Left lung (tissue), 10 donors: ENCODE measurements around the gene ELOVL2. TPM values are rescaled to one million over a fixed set of nuclear protein-coding genes. Genes with fewer than 3 reads are reported as not detected.
A peak's percentile ranks its signal among the peaks of the same experiment; 100 is the strongest.
"Not testable (repeated sequence)": the region's sequence is repeated elsewhere in the genome, so short reads cannot be mapped to it uniquely, and the experiment has no call there.

Experiments
- ATAC-seq: fragments of 200-7000 bp; cut with Tn5 transposase; one replicate; pipeline ENCODE4 v1.9.1; 2020; ENCODE audit warnings: moderate library complexity
- DNase-seq, 4 donors: peaks; one replicate each; pipeline ENCODE4 v3.0.0-alpha.2; 2013 to 2020
- H3K27ac ChIP-seq, 2 donors: fragments of 200-600 bp; sonication (generic) in 1 of 2; one replicate each; pipeline versions ENCODE4 v1.5.0 to v1.8.0; 2020 to 2021
- H3K27me3 ChIP-seq, 2 donors: fragments of 200-600 bp; sonication (generic) in 1 of 2; one replicate each; pipeline versions ENCODE4 v1.5.0 to v1.8.0; 2020 to 2021
- H3K36me3 ChIP-seq, 2 donors: fragments of 200-600 bp; sonication (generic) in 1 of 2; one replicate each; pipeline versions ENCODE4 v1.5.0 to v1.8.0; 2020 to 2021
- H3K4me1 ChIP-seq, 2 donors: fragments of 200-600 bp; one replicate each; pipeline ENCODE4 v1.8.0; 2021
- H3K4me3 ChIP-seq, 2 donors: fragments of 200-600 bp; sonication (generic) in 1 of 2; one replicate each; pipeline versions ENCODE4 v1.5.0 to v1.8.0; 2020 to 2021; ENCODE audit warnings: mild to moderate bottlenecking in 1 of 2
- H3K9me3 ChIP-seq, 2 donors: fragments of 200-600 bp; sonication (generic) in 1 of 2; one replicate each; pipeline versions ENCODE4 v1.5.0 to v1.8.0; 2020 to 2021
- intact Hi-C, 2 donors: fragments of 100-400 bp; cut with DNase I; formaldehyde crosslinking; loops; one replicate each; pipeline versions ENCODE4 v1.11.2 to v1.14.2; 2022
- polyA plus RNA-seq, 6 donors: library from polyadenylated mRNA; unstranded; fragments of 120-200 nt; gene quantifications; one replicate each; pipeline ENCODE4 v1.2.1, GENCODE V29; 2013; ENCODE audit not compliant: insufficient read length in 6 of 6
- total RNA-seq, 2 donors: library from RNA; stranded (reverse); fragmentation: NEBNext Ultra II Directional; extraction: Animal tissue kit (Norgen Biotek cat#: 25700); gene quantifications; one replicate each; pipeline ENCODE4 v1.2.1, GENCODE V29; 2021
- TF ChIP-seq, protein P1 (sequence below), 2 donors: fragments of 200-600 bp; sonication (generic) in 1 of 2; IDR thresholded peaks; one replicate each; pipeline versions ENCODE4 v1.5.0 to v1.8.0; 2021; ENCODE audit warnings: antibody characterized with exemption in 2 of 2
- donor health status: DM: no; HTN: yes; CAD: no.
- donor health status: DM: no; HTN: no; CAD: no.

ELOVL2 gene
- total and polyA plus RNA-seq, 8 donors: 0.09 to 6.5 (median 4.2) TPM

DNA sequence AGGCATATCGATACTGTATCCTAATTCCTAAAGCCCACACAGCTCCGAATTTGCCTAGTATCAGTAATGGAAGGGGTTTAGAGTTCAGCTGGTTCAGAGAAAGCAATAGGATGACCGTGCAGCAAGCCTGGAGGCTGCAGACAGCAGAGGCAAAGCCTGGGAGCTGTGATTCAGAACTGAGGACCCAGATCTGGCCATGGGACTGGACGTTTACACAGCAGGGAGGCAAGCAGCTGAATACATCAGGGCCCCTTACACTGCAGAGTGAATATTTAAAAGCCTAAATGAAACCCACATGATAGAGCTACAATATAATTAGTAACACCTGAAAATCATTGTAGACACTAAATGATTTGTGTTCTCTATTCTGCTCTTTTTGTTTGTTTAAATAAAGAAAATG is 38.0 kb downstream of the ELOVL2 start:
- DNase-seq: no peak
- TF ChIP-seq, protein P1, sequence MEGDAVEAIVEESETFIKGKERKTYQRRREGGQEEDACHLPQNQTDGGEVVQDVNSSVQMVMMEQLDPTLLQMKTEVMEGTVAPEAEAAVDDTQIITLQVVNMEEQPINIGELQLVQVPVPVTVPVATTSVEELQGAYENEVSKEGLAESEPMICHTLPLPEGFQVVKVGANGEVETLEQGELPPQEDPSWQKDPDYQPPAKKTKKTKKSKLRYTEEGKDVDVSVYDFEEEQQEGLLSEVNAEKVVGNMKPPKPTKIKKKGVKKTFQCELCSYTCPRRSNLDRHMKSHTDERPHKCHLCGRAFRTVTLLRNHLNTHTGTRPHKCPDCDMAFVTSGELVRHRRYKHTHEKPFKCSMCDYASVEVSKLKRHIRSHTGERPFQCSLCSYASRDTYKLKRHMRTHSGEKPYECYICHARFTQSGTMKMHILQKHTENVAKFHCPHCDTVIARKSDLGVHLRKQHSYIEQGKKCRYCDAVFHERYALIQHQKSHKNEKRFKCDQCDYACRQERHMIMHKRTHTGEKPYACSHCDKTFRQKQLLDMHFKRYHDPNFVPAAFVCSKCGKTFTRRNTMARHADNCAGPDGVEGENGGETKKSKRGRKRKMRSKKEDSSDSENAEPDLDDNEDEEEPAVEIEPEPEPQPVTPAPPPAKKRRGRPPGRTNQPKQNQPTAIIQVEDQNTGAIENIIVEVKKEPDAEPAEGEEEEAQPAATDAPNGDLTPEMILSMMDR (IDR thresholded peaks at IDR 0.05): no peak

DNA sequence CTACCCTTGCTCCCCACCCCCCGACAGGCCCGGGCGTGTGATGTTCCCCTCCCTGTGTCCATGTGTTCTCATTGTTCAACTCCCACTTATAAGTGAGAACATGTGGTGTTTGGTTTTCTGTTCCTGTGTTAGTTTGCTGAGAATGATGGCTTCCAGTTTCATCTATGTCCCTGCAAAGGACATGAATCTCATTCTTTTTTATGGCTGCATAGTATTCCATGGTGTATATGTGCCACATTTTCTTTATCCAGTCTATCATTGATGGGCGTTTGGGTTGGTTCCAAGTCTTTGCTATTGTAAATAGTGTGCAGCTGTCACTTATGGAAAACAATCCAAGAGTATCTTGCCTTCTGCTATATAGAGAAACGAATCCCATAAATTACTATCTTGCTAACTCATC is 40.8 kb downstream of the ELOVL2 start:
- ATAC-seq, intact Hi-C loops, H3K27ac ChIP-seq: not testable (repeated sequence)

More for the DNA sequence above, 38.0 kb downstream of the ELOVL2 start:
- intact Hi-C loops: no loop called here
- no peak overlapping the region for H3K4me3 ChIP-seq
- H3K36me3 ChIP-seq: no peaks in the 10 kb centered on the region
- no peaks in the 10 kb centered on the region for H3K9me3 ChIP-seq
- H3K27ac ChIP-seq: no peak overlapping the region
- no peak for ATAC-seq
- peaks cover 0 to 7% of the 10 kb centered on the region in 2 donors for H3K27me3 ChIP-seq
- no peaks in the 10 kb centered on the region for H3K4me1 ChIP-seq

DNA sequence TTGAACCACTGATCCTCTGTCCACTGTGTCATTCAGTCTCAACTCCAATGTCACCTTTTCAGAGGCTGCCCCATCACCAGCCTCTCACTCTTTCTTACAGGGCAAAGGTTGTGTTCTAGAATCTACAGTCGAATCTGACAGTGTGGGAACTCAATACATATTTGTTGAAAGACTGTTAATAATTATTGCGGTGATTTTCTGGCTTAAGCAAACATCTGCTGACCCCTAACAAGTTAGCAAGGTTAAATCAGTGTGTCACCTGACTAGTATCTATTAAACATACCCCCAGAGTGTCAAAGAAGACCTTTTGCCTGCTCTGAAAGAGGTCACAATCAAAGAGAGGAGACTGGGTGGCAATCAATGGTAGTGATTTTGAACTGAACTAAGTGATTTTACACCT is 41.9 kb downstream of the ELOVL2 start:
- ATAC-seq: no peak
- intact Hi-C loops: no loop called here

More for the DNA sequence above, 40.8 kb downstream of the ELOVL2 start:
- not testable (repeated sequence) for DNase-seq, H3K4me3 ChIP-seq, H3K27me3 ChIP-seq, H3K36me3 ChIP-seq, H3K4me1 ChIP-seq, H3K9me3 ChIP-seq

DNA sequence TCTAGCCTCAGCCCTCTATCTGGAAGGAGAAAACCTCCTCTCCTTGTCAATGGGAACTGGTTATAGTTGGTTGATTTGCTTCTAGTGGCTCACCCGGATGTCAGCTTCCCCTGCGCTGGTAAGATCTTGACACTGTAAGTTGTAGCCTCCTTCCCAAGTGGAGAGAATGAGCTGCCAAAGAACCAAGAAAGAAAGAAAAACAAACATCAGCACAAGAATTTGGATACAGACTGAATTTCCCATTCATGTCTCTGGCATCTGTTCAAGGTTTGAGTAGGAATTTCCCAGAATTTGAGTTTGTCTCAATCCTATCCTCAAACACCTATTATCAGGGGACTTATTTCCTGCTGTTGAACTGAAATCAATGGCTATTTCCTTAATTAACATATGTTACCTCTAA is 44.1 kb downstream of the ELOVL2 start:
- Histone ChIP-seq H3K27me3 (no peaks in the 10 kb centered on the region), H3K27ac (no peak overlapping the region), H3K4me3 (no peak overlapping the region), H3K4me1 (no peaks in the 10 kb centered on the region), H3K9me3 (no peaks in the 10 kb centered on the region), H3K36me3 (no peaks in the 10 kb centered on the region)
- ATAC-seq (peak; percentile 39), DNase-seq (peak in 1 of 4 donors; percentile 9)
- intact Hi-C loops: no loop called here
- TF ChIP-seq, protein P1 (IDR thresholded peaks at IDR 0.05): no peak

More for the DNA sequence above, 41.9 kb downstream of the ELOVL2 start:
- H3K36me3 ChIP-seq: no peaks in the 10 kb centered on the region
- H3K27ac ChIP-seq: no peak overlapping the region
- H3K9me3 ChIP-seq: no peaks in the 10 kb centered on the region
- no peaks in the 10 kb centered on the region for H3K27me3 ChIP-seq
- no peak overlapping the region for H3K4me3 ChIP-seq
- no peaks in the 10 kb centered on the region for H3K4me1 ChIP-seq
- TF ChIP-seq, protein P1 (IDR thresholded peaks at IDR 0.05): no peak
- DNase-seq: no peak

DNA sequence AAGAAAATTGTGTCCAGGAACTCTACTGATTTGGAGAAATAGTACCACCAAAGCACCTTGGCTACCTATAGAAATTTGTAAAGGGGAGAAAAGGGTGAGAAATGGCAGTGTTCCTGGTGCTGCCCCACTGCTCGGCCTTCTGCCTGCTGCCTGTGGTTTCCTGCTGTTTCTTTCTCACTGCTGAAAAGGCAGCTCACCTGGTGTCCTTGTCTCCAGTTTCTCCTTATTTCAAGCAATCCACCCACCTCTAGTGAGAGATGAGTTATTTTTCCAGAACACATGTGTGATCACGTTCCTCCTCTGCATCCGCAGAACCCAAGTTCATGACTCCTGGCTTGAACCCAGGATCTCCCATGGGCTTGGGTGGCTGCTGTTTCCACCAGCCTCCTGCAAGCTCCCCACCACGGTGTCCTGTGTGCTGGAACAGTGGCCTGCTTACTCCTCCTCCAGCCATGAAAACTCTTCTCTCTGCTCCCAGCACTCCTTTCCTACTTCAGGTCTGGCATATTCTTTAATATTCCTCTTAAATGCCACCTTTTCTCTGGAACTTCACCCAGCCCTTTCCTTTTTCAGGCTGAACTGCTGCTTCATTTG is 48.9 kb downstream of the ELOVL2 start:
- H3K4me1 ChIP-seq: no peaks in the 10 kb centered on the region
- H3K27me3 ChIP-seq: no peaks in the 10 kb centered on the region
- no peaks in the 10 kb centered on the region for H3K9me3 ChIP-seq
- no peak overlapping the region for H3K4me3 ChIP-seq
- ATAC-seq (no peak), DNase-seq (no peak)
- no peaks in the 10 kb centered on the region for H3K36me3 ChIP-seq
- H3K27ac ChIP-seq: no peak overlapping the region
- TF ChIP-seq, protein P1 (IDR thresholded peaks at IDR 0.05): no peak
- intact Hi-C loops: no loop called here

DNA sequence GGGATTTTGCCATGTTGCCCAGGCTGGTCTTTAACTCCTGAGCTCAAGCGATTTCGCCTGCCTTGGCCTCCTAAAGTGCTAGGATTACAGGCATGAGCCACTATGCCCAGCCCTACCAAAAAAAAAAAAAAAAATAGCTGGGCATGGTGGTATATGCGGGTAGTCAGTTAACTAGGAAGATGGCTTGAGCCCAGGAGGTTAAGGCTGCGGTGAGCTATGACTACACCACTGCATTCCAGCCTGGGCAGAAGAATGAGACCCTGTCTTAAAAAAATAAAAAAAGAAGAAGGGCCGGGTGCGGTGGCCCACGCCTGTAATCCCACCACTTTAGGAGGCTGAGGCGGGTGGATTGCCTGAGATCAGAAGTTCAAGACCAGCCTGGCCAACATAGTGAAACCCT is 50.2 kb downstream of the ELOVL2 start:
- ATAC-seq: no peak
- TF ChIP-seq, protein P1 (IDR thresholded peaks at IDR 0.05): no peak

More for the DNA sequence above, 50.2 kb downstream of the ELOVL2 start:
- Histone ChIP-seq H3K4me1 (no peaks in the 10 kb centered on the region), H3K27ac (no peak overlapping the region), H3K27me3 (no peaks in the 10 kb centered on the region), H3K36me3 (no peaks in the 10 kb centered on the region), H3K4me3 (no peak overlapping the region), H3K9me3 (no peaks in the 10 kb centered on the region)
- no peak for DNase-seq
- intact Hi-C loops: no loop called here
